H9 (cell line): Measurements from ENCODE around the gene CDH20. TPM values are rescaled to one million over a fixed set of nuclear protein-coding genes. Genes with fewer than 3 reads are reported as not detected.

Experiments used
- DNase-seq: peaks from one replicate; pipeline ENCODE4 v3.0.0-alpha.2; 2017
- H2AFZ ChIP-seq: one replicate; pipeline ENCODE4 v1.6.1; 2013; ENCODE audit warnings: mild to moderate bottlenecking, low read length, control low read depth, moderate library complexity
- H2AK5ac ChIP-seq: 2 replicates; pipeline ENCODE4 v1.6.1; 2013; ENCODE audit warnings: low read length, control low read depth, mixed read lengths; ENCODE audit not compliant: insufficient read length
- H2BK120ac ChIP-seq: one replicate; pipeline ENCODE4 v1.6.1; 2013; ENCODE audit warnings: low read depth, mild to moderate bottlenecking, low read length, control low read depth, inconsistent platforms; ENCODE audit not compliant: poor library complexity, severe bottlenecking
- H2BK12ac ChIP-seq: 2 replicates; pipeline ENCODE4 v1.6.1; 2013; ENCODE audit warnings: low read length, control low read depth, mixed read lengths, low read depth; ENCODE audit not compliant: insufficient read length
- H2BK15ac ChIP-seq: 2 replicates; pipeline ENCODE4 v1.6.1; 2013; ENCODE audit warnings: low read depth, low read length, control low read depth
- H2BK20ac ChIP-seq: one replicate; pipeline ENCODE4 v1.6.1; 2013; ENCODE audit warnings: low read depth, mild to moderate bottlenecking, low read length, control low read depth, inconsistent platforms; ENCODE audit not compliant: poor library complexity, severe bottlenecking
- H2BK5ac ChIP-seq: 2 replicates; pipeline ENCODE4 v1.6.1; 2013; ENCODE audit warnings: low read length, control low read depth, mixed read lengths; ENCODE audit not compliant: insufficient read length
- H3K14ac ChIP-seq: 2 replicates; pipeline ENCODE4 v1.6.1; 2013; ENCODE audit warnings: low read length, control low read depth; ENCODE audit not compliant: insufficient read depth
- H3K18ac ChIP-seq: 2 replicates; pipeline ENCODE4 v1.6.1; 2013; ENCODE audit warnings: low read depth, mild to moderate bottlenecking, mixed read lengths, low read length, control low read depth; ENCODE audit not compliant: insufficient read length
- H3K23ac ChIP-seq: 2 replicates; pipeline ENCODE4 v1.6.1; 2013; ENCODE audit warnings: low read length, control low read depth, mixed read lengths, low read depth; ENCODE audit not compliant: insufficient read length
- H3K23me2 ChIP-seq: 2 replicates; pipeline ENCODE4 v1.6.1; 2013; ENCODE audit warnings: low read depth, mild to moderate bottlenecking, mixed read lengths, low read length, control low read depth; ENCODE audit not compliant: insufficient read length, poor library complexity, severe bottlenecking
- H3K27ac ChIP-seq: 2 replicates; pipeline ENCODE4 v1.5.1; 2013; ENCODE audit warnings: low read length, control low read depth, mixed read lengths, low read depth; ENCODE audit not compliant: insufficient read length
- H3K27me3 ChIP-seq: 2 replicates; pipeline ENCODE4 v1.6.1; 2013; ENCODE audit warnings: low read length, control low read depth, inconsistent platforms; ENCODE audit not compliant: insufficient read depth
- H3K4ac ChIP-seq: 2 replicates; pipeline ENCODE4 v1.6.1; 2013; ENCODE audit warnings: low read depth, mild to moderate bottlenecking, control low read depth, inconsistent platforms, low read length, moderate library complexity
- H3K4me1 ChIP-seq: 2 replicates; pipeline ENCODE4 v1.6.1; 2013; ENCODE audit warnings: low read length, control low read depth, inconsistent platforms; ENCODE audit not compliant: insufficient read depth
- H3K4me2 ChIP-seq: 2 replicates; pipeline ENCODE4 v1.6.1; 2013; ENCODE audit warnings: low read length, control low read depth, mixed read lengths; ENCODE audit not compliant: insufficient read length, insufficient read depth
- H3K56ac ChIP-seq: 2 replicates; pipeline ENCODE4 v1.6.1; 2013; ENCODE audit warnings: low read depth, mild to moderate bottlenecking, mixed read lengths, low read length, control low read depth; ENCODE audit not compliant: insufficient read length
- H3K79me1 ChIP-seq: 2 replicates; pipeline ENCODE4 v1.6.1; 2013; ENCODE audit warnings: low read depth, mild to moderate bottlenecking, moderate library complexity, low read length, control low read depth, inconsistent platforms; ENCODE audit not compliant: insufficient read depth, poor library complexity, severe bottlenecking
- H3K79me2 ChIP-seq: 2 replicates; pipeline ENCODE4 v1.6.1; 2013; ENCODE audit warnings: low read length, control low read depth, inconsistent platforms; ENCODE audit not compliant: insufficient read depth
- H3K9ac ChIP-seq: 2 replicates; pipeline ENCODE4 v1.6.1; 2013; ENCODE audit warnings: low read length, control low read depth, mixed read lengths; ENCODE audit not compliant: insufficient read length; ENCODE audit errors: extremely low read depth
- H3K9me3 ChIP-seq: one replicate; pipeline ENCODE4 v1.6.1; 2013; ENCODE audit warnings: low read depth, low read length, inconsistent platforms; ENCODE audit not compliant: control insufficient read depth
- H3T11ph ChIP-seq: one replicate; pipeline ENCODE4 v1.6.1; 2013; ENCODE audit warnings: mild to moderate bottlenecking, low read length, control low read depth, inconsistent platforms
- H4K20me1 ChIP-seq: one replicate; pipeline ENCODE4 v1.6.1; 2013; ENCODE audit not compliant: control insufficient read depth, insufficient read length, insufficient read depth
- H4K5ac ChIP-seq: 2 replicates; pipeline ENCODE4 v1.6.1; 2013; ENCODE audit warnings: low read depth, mild to moderate bottlenecking, mixed read lengths, low read length, control low read depth; ENCODE audit not compliant: insufficient read length
- H4K8ac ChIP-seq: replicated peaks from 2 replicates; pipeline ENCODE4 v1.6.1; 2013; ENCODE audit warnings: low read length, control low read depth, mixed read lengths, low read depth; ENCODE audit not compliant: insufficient read length
- H4K91ac ChIP-seq: 2 replicates; pipeline ENCODE4 v1.6.1; 2013; ENCODE audit warnings: low read depth, mild to moderate bottlenecking, moderate library complexity, mixed read lengths, low read length, control low read depth; ENCODE audit not compliant: insufficient read length
- H3K27ac Mint-ChIP-seq, 3 experiments: 2 replicates in 2 of 3; 3 replicates in 1 of 3; pipeline ENCODE4 v1.8.0; 2020 to 2021; ENCODE audit warnings: mixed read lengths in 3 of 3, mild to moderate bottlenecking in 1 of 3, moderate library complexity in 1 of 3
- H3K27me3 Mint-ChIP-seq: 2 replicates; pipeline ENCODE4 v1.8.0; 2021; ENCODE audit warnings: low read depth, mild to moderate bottlenecking, moderate library complexity, mixed read lengths
- H3K36me3 Mint-ChIP-seq, 3 experiments: 2 replicates in 2 of 3; 3 replicates in 1 of 3; pipeline ENCODE4 v1.8.0; 2020 to 2021; ENCODE audit warnings: low read depth in 3 of 3, mixed read lengths in 3 of 3; ENCODE audit not compliant: insufficient read depth in 1 of 3
- H3K4me1 Mint-ChIP-seq, 2 experiments: 2 replicates each; pipeline ENCODE4 v1.8.0; 2020; ENCODE audit warnings: mixed read lengths in 2 of 2
- H3K4me3 Mint-ChIP-seq, 2 experiments: 2 replicates in 1 of 2; 3 replicates in 1 of 2; pipeline ENCODE4 v1.8.0; 2020 to 2021; ENCODE audit warnings: mild to moderate bottlenecking in 2 of 2, mixed read lengths in 2 of 2, moderate library complexity in 1 of 2
- H3K9me3 Mint-ChIP-seq, 2 experiments: 2 replicates in 1 of 2; 3 replicates in 1 of 2; pipeline ENCODE4 v1.8.0; 2020; ENCODE audit warnings: mild to moderate bottlenecking in 2 of 2, mixed read lengths in 2 of 2, moderate library complexity in 1 of 2
- CTCF ChIP-seq: fragments of 200-600 bp; sonication (generic); conservative IDR thresholded peaks from 3 replicates; pipeline ENCODE4 v1.8.0; 2021; ENCODE audit warnings: antibody characterized with exemption, mild to moderate bottlenecking
- WGBS: extraction: QIAGEN DNeasy Blood & Tissue Kit; methylation state at CpG from one replicate; pipeline ENCODE4 v1.1.7; 2013; ENCODE audit warnings: missing lambda C conversion rate, low lambda C conversion rate, mixed read lengths; ENCODE audit not compliant: insufficient read length; ENCODE audit errors: extremely low coverage; 5-methylcytosine and 5-hydroxymethylcytosine counted together
- total RNA-seq: library from RNA; stranded (reverse); gene quantifications from 2 replicates; pipeline ENCODE4 v1.2.1, GENCODE V29; 2021

CDH20 gene
- total RNA-seq, 1 experiment from 2014 or later = not detected

GRCh38 chr18:61554117-61554776 lies 221.0 kb downstream of the CDH20 start:
- H3K79me1 ChIP-seq = no peaks in the 10 kb centered on the region

More at GRCh38 chr18:61554117-61554776, 221.0 kb downstream of the CDH20 start:
- H3K4ac ChIP-seq = no peak overlapping the region
- no peaks in the 10 kb centered on the region; the same call in 1 of the 2 replicates for H3K27me3 Mint-ChIP-seq
- no peak overlapping the region for H3K27ac ChIP-seq
- H3K18ac ChIP-seq = no peak overlapping the region
- no peaks in the 10 kb centered on the region for H3K4me1 Mint-ChIP-seq
- no peak overlapping the region for H4K5ac ChIP-seq
- peak overlapping the region; percentile 24; the same call in 1 of the 2 replicates for H3K14ac ChIP-seq
- no peaks in the 10 kb centered on the region for H3K79me2 ChIP-seq
- H3K27ac Mint-ChIP-seq = no peak overlapping the region
- no peak overlapping the region for H3K23ac ChIP-seq
- H2BK5ac ChIP-seq = no peak overlapping the region
- no peaks in the 10 kb centered on the region for H4K20me1 ChIP-seq
- H3K56ac ChIP-seq = no peak overlapping the region
- H3K9me3 Mint-ChIP-seq = peaks cover 0 to 2% of the 10 kb centered on the region in 2 experiments; a peak in 2 of 5 replicates
- no peaks in the 10 kb centered on the region for H3K23me2 ChIP-seq
- no peak overlapping the region for H3K9ac ChIP-seq
- DNase-seq = no peak
- no peaks in the 10 kb centered on the region; a peak in 1 of 7 replicates for H3K36me3 Mint-ChIP-seq
- WGBS = no CpG with 5 or more reads among the region's 67 CpGs
- no peak overlapping the region for H2BK15ac ChIP-seq
- H3K4me3 Mint-ChIP-seq = no peak overlapping the region
- no peak overlapping the region for H2BK12ac ChIP-seq
- no peak overlapping the region for H2AK5ac ChIP-seq
- no peak overlapping the region for H2BK20ac ChIP-seq
- H2AFZ ChIP-seq = no peak overlapping the region
- H3K9me3 ChIP-seq = no peaks in the 10 kb centered on the region
- H3K27me3 ChIP-seq = no peaks in the 10 kb centered on the region
- no peak overlapping the region for H4K8ac ChIP-seq
- no peak overlapping the region for H2BK120ac ChIP-seq
- no peak overlapping the region for H4K91ac ChIP-seq
- no peak overlapping the region for H3K4me2 ChIP-seq
- no peak for TF ChIP-seq CTCF
- H3K4me1 ChIP-seq = no peaks in the 10 kb centered on the region
- no peak overlapping the region for H3T11ph ChIP-seq
